K562 (cell line): Measurements from ENCODE around the gene CCR6. TPM values are rescaled to one million over a fixed set of nuclear protein-coding genes. Genes with fewer than 3 reads are reported as not detected.
A peak's percentile ranks its signal among the peaks of the same experiment; 100 is the strongest.

Source experiments
- E2F4 ChIP-seq: sonication (generic); formaldehyde crosslinking; IDR thresholded peaks from 2 replicates; pipeline ENCODE4 v1.8.0; 2022; ENCODE audit warnings: mild to moderate bottlenecking, low read depth, missing genetic modification reagents
- E2F6 ChIP-seq, 2 experiments: IDR thresholded peaks; 2 replicates each; pipeline ENCODE4 v1.6.1; 2011; ENCODE audit warnings: borderline replicate concordance in 1 of 2, control low read depth in 1 of 2, low read depth in 1 of 2, low read length in 1 of 2, mild to moderate bottlenecking in 1 of 2, mixed read lengths in 1 of 2, moderate library complexity in 1 of 2; ENCODE audit not compliant: insufficient read depth in 1 of 2, insufficient read length in 1 of 2, poor library complexity in 1 of 2, severe bottlenecking in 1 of 2; ENCODE audit errors: extremely low read depth in 1 of 2
- GMEB1 ChIP-seq: fragments of 250-450 bp; sonication (Bioruptor Pico); IDR thresholded peaks from 2 replicates; pipeline ENCODE4 v1.4.0; 2020; ENCODE audit warnings: mild to moderate bottlenecking
- HSF4 ChIP-seq: fragments of 250-450 bp; sonication (Bioruptor Pico); IDR thresholded peaks from 2 replicates; pipeline ENCODE4 v2.1.2; 2022; ENCODE audit warnings: mild to moderate bottlenecking, moderate library complexity, borderline replicate concordance
- MYC ChIP-seq, 2 experiments: fragments of 250-450 bp in 1 of 2; sonication (Bioruptor Pico) in 1 of 2; IDR thresholded peaks; 2 replicates each; pipeline versions ENCODE4 v1.5.1 to v1.6.1; 2012 to 2021; ENCODE audit warnings: low read depth in 2 of 2, borderline replicate concordance in 1 of 2, improper control_type of control experiment in 1 of 2, low read length in 1 of 2, mild to moderate bottlenecking in 1 of 2, moderate library complexity in 1 of 2
- PKNOX1 ChIP-seq: fragments of 450-650 bp; IDR thresholded peaks from 2 replicates; pipeline ENCODE4 v1.6.1; 2016
- RUNX1 ChIP-seq: sonication (generic); IDR thresholded peaks from 2 replicates; pipeline ENCODE4 v1.6.1; 2016; ENCODE audit warnings: antibody characterized with exemption, low read depth
- SRF ChIP-seq, 2 experiments: fragments of 250-450, 450-650 bp in 1 of 2; sonication (Bioruptor Pico) in 1 of 2; sonication (generic) in 1 of 2; formaldehyde crosslinking; IDR thresholded peaks; 2 replicates each; pipeline versions ENCODE4 v1.5.0 to v1.5.1; 2020 to 2022; ENCODE audit warnings: mild to moderate bottlenecking in 1 of 2, missing genetic modification reagents in 1 of 2
- ZNF146 ChIP-seq: IDR thresholded peaks from one replicate; pipeline ENCODE4 v1.6.1; 2018; ENCODE audit warnings: missing compliant biosample characterization; ENCODE audit not compliant: unreplicated experiment
- ZNF318 ChIP-seq, 2 experiments: fragments of 450-650 bp; IDR thresholded peaks; 2 replicates each; pipeline ENCODE4 v1.6.1; 2016; ENCODE audit warnings: mild to moderate bottlenecking in 2 of 2, borderline replicate concordance in 1 of 2, low read depth in 1 of 2, moderate library complexity in 1 of 2
- ZNF561 ChIP-seq: fragments of 450-650 bp; formaldehyde crosslinking; conservative IDR thresholded peaks from 2 replicates; pipeline ENCODE4 v1.4.0; 2020; ENCODE audit warnings: mild to moderate bottlenecking, moderate library complexity
- polyA plus RNA-seq, 8 experiments: library from polyadenylated mRNA; depleted of rRNA in 4 of 8; stranded (reverse) in 5 of 8; unstranded in 3 of 8; fragments of >200 nt; fragmentation: Nextera tagmentation in 2 of 8; fragmentation: Illumina TruSeq in 1 of 8; extraction: Ambion mirVana in 2 of 8; extraction: Trizol in 1 of 8; gene quantifications; 2 replicates each; pipeline versions ENCODE4 v1.2.1 to v1.2.3, GENCODE V29; 2011 to 2014; ENCODE audit warnings: inconsistent platforms in 1 of 8, missing spikeins in 1 of 8
- total RNA-seq, 7 experiments: library from RNA; depleted of rRNA in 6 of 7; stranded (reverse); fragments of >200 nt in 6 of 7; fragmentation: Illumina TruSeq in 2 of 7; extraction: Trizol in 2 of 7; gene quantifications; 2 replicates each; pipeline versions ENCODE4 v1.2.1 to v1.2.3, GENCODE V29; 2011 to 2021; ENCODE audit warnings: low replicate concordance in 1 of 7

The CCR6 gene
- total and polyA plus RNA-seq, 9 of the 15 experiments (the other 6 are each of a cell fraction or from before 2014, with no cell fraction given), result not detected

GRCh38 chr6:167100241-167100674 is 22.6 kb upstream of the CCR6 start (continued):
- TF ChIP-seq ZNF318 (IDR thresholded peaks at IDR 0.05; ENCODE audit: borderline replicate concordance in 1 of 2, low read depth in 1 of 2) (no peak), HSF4 (peak; percentile 83; the same call in 1 of the 2 replicates), MYC (IDR thresholded peaks at IDR 0.05; ENCODE audit: low read depth, low read length) (no peak), MYC (CRISPR knock-in tag; IDR thresholded peaks at IDR 0.05; ENCODE audit: borderline replicate concordance, low read depth) (no peak), PKNOX1 (peak; percentile 55; the same call in 1 of the 2 replicates), ZNF561 (CRISPR knock-in tag) (no peak; the same call in 1 of the 2 replicates), ZNF146 (CRISPR knock-in tag) (no peak), GMEB1 (CRISPR knock-in tag) (no peak), E2F4 (CRISPR knock-in tag) (no peak), RUNX1 (no peak), SRF (CRISPR knock-in tag; IDR thresholded peaks at IDR 0.05) (no peak), E2F6 (IDR thresholded peaks at IDR 0.05; ENCODE audit: borderline replicate concordance in 1 of 2, extremely low read depth in 1 of 2, insufficient read depth in 1 of 2, insufficient read length in 1 of 2, low read depth in 1 of 2, low read length in 1 of 2, poor library complexity in 1 of 2, severe bottlenecking in 1 of 2) (no peak)
